GM10266 (cell line): ENCODE data around the gene SAMD10.

Experiments used
- DNase-seq: peaks from one replicate; pipeline ENCODE4 v3.0.0; 2012; ENCODE audit errors: extremely low spot score
- CTCF ChIP-seq: IDR thresholded peaks from 2 replicates; pipeline ENCODE4 v1.5.1; 2012; ENCODE audit warnings: mild to moderate bottlenecking, low read depth; ENCODE audit not compliant: control insufficient read depth, insufficient read depth; ENCODE audit errors: missing control alignments

The SAMD10 gene

GRCh38 chr20:63955281-63955826 is 24.1 kb downstream of the SAMD10 start:
- DNase-seq, result peak; percentile 77
- peak; percentile 57 for TF ChIP-seq CTCF

- no peak for DNase-seq
- no peak for TF ChIP-seq CTCF
These were observed 25.5 kb downstream of the SAMD10 start for GRCh38 chr20:63953764-63954429.

GRCh38 chr20:63952769-63953168 is 26.7 kb downstream of the SAMD10 start:
- no peak for TF ChIP-seq CTCF

GRCh38 chr20:63952210-63952535 is 27.3 kb downstream of the SAMD10 start:
- DNase-seq, result no peak
- TF ChIP-seq CTCF, result no peak

More at GRCh38 chr20:63952769-63953168, 26.7 kb downstream of the SAMD10 start:
- DNase-seq, result no peak

GRCh38 chr20:63951398-63952209 is 27.8 kb downstream of the SAMD10 start:
- no peak for TF ChIP-seq CTCF
- no peak for DNase-seq

GRCh38 chr20:63950701-63951397 is 28.6 kb downstream of the SAMD10 start:
- DNase-seq, result no peak

More at GRCh38 chr20:63950701-63951397, 28.6 kb downstream of the SAMD10 start:
- TF ChIP-seq CTCF, result no peak
